HCT116 (cell line): ENCODE measurements around the gene CTSE. TPM values are rescaled to one million over a fixed set of nuclear protein-coding genes. Genes with fewer than 3 reads are reported as not detected.

Source experiments
- ATAC-seq: fragments of 200-7000 bp; cut with Tn5 transposase; 2 replicates; pipeline ENCODE4 v1.9.1; 2020; ENCODE audit warnings: mild to moderate bottlenecking, moderate library complexity
- BruUV-seq: library from RNA; stranded (reverse); fragments of 400-500 nt; replicated peaks from 2 replicates; lab custom pipeline; 2021; lab: Mats Ljungman, UMichigan
- CTCF ChIA-PET: fragments of 300-600 bp; sonication (Branson Sonifier 250); formaldehyde crosslinking; loops from one replicate; lab custom pipeline; 2021; ENCODE audit warnings: antibody characterized with exemption; lab: Charles Lee
- POLR2A ChIA-PET: fragments of 300-600, 350-600 bp; sonication (Branson Sonifier 250); formaldehyde crosslinking; loops from one replicate; lab custom pipeline; 2021; ENCODE audit warnings: antibody characterized with exemption; lab: Charles Lee
- RAD21 ChIA-PET, 2 experiments: fragments of 300-600 bp; sonication (Branson Sonifier 250); formaldehyde crosslinking; loops; one replicate each; lab custom pipeline; 2023; ENCODE audit warnings: low total read pairs in 2 of 2; ENCODE audit not compliant: uncharacterized antibody in 2 of 2, unreplicated experiment in 2 of 2, low non-redundant PET in 1 of 2; lab: Charles Lee
- DNase-seq: peaks from one replicate; pipeline ENCODE4 v3.0.0-alpha.2; 2010; ENCODE audit warnings: low read depth, low spot score
- H2AFZ ChIP-seq: fragments of 200-600 bp; shearing (Covaris generic), sonication (generic); 2 replicates; pipeline ENCODE4 v1.6.1; 2017; ENCODE audit warnings: low read depth, mixed run types, mixed read lengths, antibody characterized with exemption, low read length; ENCODE audit not compliant: poor library complexity, severe bottlenecking
- H3K27ac ChIP-seq: 2 replicates; pipeline ENCODE4 v1.5.1; 2012; ENCODE audit warnings: low read depth, low read length
- H3K27me3 ChIP-seq: fragments of 200-600 bp; sonication (generic); 2 replicates; pipeline ENCODE4 v1.6.1; 2016; ENCODE audit warnings: mixed run types, low read length, mixed read lengths; ENCODE audit not compliant: insufficient read depth
- H3K36me3 ChIP-seq, 2 experiments: fragments of 200-500 bp in 1 of 2; fragments of 200-600 bp in 1 of 2; sonication (Bioruptor generic) in 1 of 2; sonication (generic) in 1 of 2; 2 replicates each; pipeline versions ENCODE4 v1.5.1 to v1.6.1; 2014 to 2016; ENCODE audit warnings: low read length in 2 of 2, inconsistent platforms in 1 of 2, mixed read lengths in 1 of 2, mixed run types in 1 of 2; ENCODE audit not compliant: insufficient read depth in 2 of 2, control insufficient read depth in 1 of 2
- H3K4me1 ChIP-seq, 2 experiments: fragments of 200-600 bp in 1 of 2; sonication (generic) in 1 of 2; 2 replicates each; pipeline versions ENCODE4 v1.5.1 to v1.6.1; 2012 to 2017; ENCODE audit warnings: low read length in 2 of 2, inconsistent platforms in 1 of 2, mild to moderate bottlenecking in 1 of 2, mixed read lengths in 1 of 2, mixed run types in 1 of 2, moderate library complexity in 1 of 2; ENCODE audit not compliant: insufficient read depth in 2 of 2, control insufficient read depth in 1 of 2
- H3K4me2 ChIP-seq: fragments of 200-600 bp; sonication (generic); 2 replicates; pipeline ENCODE4 v1.6.1; 2017; ENCODE audit warnings: mixed run types, low read length, mixed read lengths
- H3K4me3 ChIP-seq, 2 experiments: fragments of 200-600 bp in 1 of 2; sonication (generic) in 1 of 2; replicated peaks in 1 of 2; 2 replicates each; pipeline ENCODE4 v1.5.1; 2011 to 2016; ENCODE audit warnings: low read length in 2 of 2, control low read depth in 1 of 2, low read depth in 1 of 2, mild to moderate bottlenecking in 1 of 2, mixed read lengths in 1 of 2, mixed run types in 1 of 2
- H3K79me2 ChIP-seq: fragments of 200-600 bp; sonication (generic); 2 replicates; pipeline ENCODE4 v1.6.1; 2017; ENCODE audit warnings: mild to moderate bottlenecking, mixed run types, low read length, moderate library complexity, mixed read lengths; ENCODE audit not compliant: insufficient read depth
- H3K9ac ChIP-seq: fragments of 200-600 bp; sonication (generic); 2 replicates; pipeline ENCODE4 v1.6.1; 2016; ENCODE audit warnings: low read length, mixed read lengths
- H3K9me2 ChIP-seq: fragments of 200-600 bp; sonication (generic), shearing (Covaris generic); 2 replicates; pipeline ENCODE4 v1.6.1; 2017; ENCODE audit warnings: mixed run types, mild to moderate bottlenecking, moderate library complexity; ENCODE audit not compliant: insufficient read depth
- H3K9me3 ChIP-seq, 2 experiments: fragments of 200-500 bp in 1 of 2; fragments of 200-600 bp in 1 of 2; sonication (Bioruptor generic) in 1 of 2; sonication (generic) in 1 of 2; 2 replicates each; pipeline ENCODE4 v1.6.1; 2014 to 2017; ENCODE audit warnings: low read length in 2 of 2, mixed read lengths in 2 of 2, inconsistent platforms in 1 of 2, low read depth in 1 of 2, mild to moderate bottlenecking in 1 of 2, mixed run types in 1 of 2, moderate library complexity in 1 of 2; ENCODE audit not compliant: control insufficient read depth in 1 of 2, insufficient read depth in 1 of 2
- H4K20me1 ChIP-seq: fragments of 200-600 bp; sonication (generic), shearing (Covaris generic); 2 replicates; pipeline ENCODE4 v1.6.1; 2017; ENCODE audit warnings: mixed run types, mild to moderate bottlenecking, moderate library complexity; ENCODE audit not compliant: insufficient read depth
- ATF3 ChIP-seq: IDR thresholded peaks from 2 replicates; pipeline ENCODE4 v1.6.1; 2012
- CBX3 ChIP-seq: IDR thresholded peaks from 2 replicates; pipeline ENCODE4 v1.6.1; 2012; ENCODE audit warnings: low read depth
- EGR1 ChIP-seq: IDR thresholded peaks from 2 replicates; pipeline ENCODE4 v1.6.1; 2012; ENCODE audit warnings: low read depth
- ELF1 ChIP-seq: IDR thresholded peaks from 2 replicates; pipeline ENCODE4 v1.6.1; 2012; ENCODE audit warnings: low read depth, borderline replicate concordance
- EZH2 ChIP-seq: fragments of 200-600 bp; sonication (generic); IDR thresholded peaks from 2 replicates; pipeline ENCODE4 v1.6.1; 2017; ENCODE audit warnings: antibody characterized with exemption, mixed run types
- EZH2phosphoT487 ChIP-seq: fragments of 200-600 bp; IDR thresholded peaks from 2 replicates; pipeline ENCODE4 v1.6.1; 2018; ENCODE audit warnings: antibody characterized with exemption, borderline replicate concordance
- MAX ChIP-seq: IDR thresholded peaks from 2 replicates; pipeline ENCODE4 v1.6.1; 2012
- POLR2A ChIP-seq: IDR thresholded peaks from 2 replicates; pipeline ENCODE4 v1.7.0; 2011; ENCODE audit warnings: borderline replicate concordance; ENCODE audit not compliant: insufficient read depth, insufficient read length; ENCODE audit errors: extremely low read depth
- POLR2AphosphoS5 ChIP-seq: IDR thresholded peaks from 2 replicates; pipeline ENCODE4 v1.6.1; 2011; ENCODE audit warnings: mild to moderate bottlenecking, low read depth, low read length, moderate library complexity
- RAD21 ChIP-seq: IDR thresholded peaks from 2 replicates; pipeline ENCODE4 v1.6.1; 2012; ENCODE audit warnings: low read depth, mild to moderate bottlenecking
- SIN3A ChIP-seq: IDR thresholded peaks from 2 replicates; pipeline ENCODE4 v1.6.1; 2012; ENCODE audit warnings: low read depth
- SP1 ChIP-seq: IDR thresholded peaks from 2 replicates; pipeline ENCODE4 v1.6.1; 2012; ENCODE audit warnings: low read depth
- SRF ChIP-seq: IDR thresholded peaks from 2 replicates; pipeline ENCODE4 v1.6.1; 2012; ENCODE audit warnings: low read depth
- TCF7L2 ChIP-seq: IDR thresholded peaks from 2 replicates; pipeline ENCODE4 v1.7.0; 2011; ENCODE audit warnings: borderline replicate concordance, inconsistent platforms; ENCODE audit not compliant: insufficient read depth, insufficient read length; ENCODE audit errors: extremely low read depth
- YY1 ChIP-seq: IDR thresholded peaks from 2 replicates; pipeline ENCODE4 v1.6.1; 2011; ENCODE audit warnings: low read length, low read depth, moderate library complexity, mild to moderate bottlenecking; ENCODE audit not compliant: insufficient replicate concordance; ENCODE audit errors: extremely low read depth
- ZFX ChIP-seq: fragments of 450-650 bp; IDR thresholded peaks from 2 replicates; pipeline ENCODE4 v1.6.1; 2017
- ZNF274 ChIP-seq: fragments of 200-500 bp; sonication (Bioruptor generic); IDR thresholded peaks from 2 replicates; pipeline ENCODE4 v1.6.1; 2014; ENCODE audit warnings: mild to moderate bottlenecking, low read depth, low read length, inconsistent platforms
- intact Hi-C: fragments of 100-400 bp; cut with micrococcal nuclease; formaldehyde crosslinking; loops from 2 replicates; pipeline ENCODE4 v1.10.0; 2022
- total RNA-seq: library from RNA; stranded (reverse); gene quantifications from one replicate; pipeline ENCODE4 v1.2.1, GENCODE V29; 2021; ENCODE audit not compliant: unreplicated experiment

Gene CTSE
- total RNA-seq, 1 experiment from 2014 or later = 0.12 TPM

GRCh38 chr1:206022766-206023165 lies 929 bp downstream of the CTSE start:
- no peak overlapping the region for H3K9ac ChIP-seq
- TF ChIP-seq POLR2AphosphoS5 (no peak), SIN3A (no peak), SRF (no peak), POLR2A (no peak), EZH2phosphoT487 (no peak), EGR1 (no peak), TCF7L2 (no peak), RAD21 (no peak), ATF3 (no peak), ELF1 (no peak), ZFX (no peak), ZNF274 (no peak), MAX (no peak), EZH2 (no peak), CBX3 (no peak), SP1 (no peak), YY1 (no peak)
- TF ChIP-seq, all 23 proteins: peak for 0
- ChIA-PET POLR2A (no interaction called here), CTCF (no interaction called here), RAD21 (no interaction called here)
- ATAC-seq (no peak), DNase-seq (no peak)
- H3K36me3 ChIP-seq = no peaks in the 10 kb centered on the region
- no peak overlapping the region for H2AFZ ChIP-seq
- peaks cover 5 to 18% of the 10 kb centered on the region in 2 experiments; a peak in 2 of 4 replicates for H3K4me1 ChIP-seq
- no peaks in the 10 kb centered on the region for H3K27me3 ChIP-seq
- H3K27ac ChIP-seq = no peak overlapping the region
- BruUV-seq = no TSS peak
- no peaks in the 10 kb centered on the region for H3K79me2 ChIP-seq
- intact Hi-C loops = no loop called here
- no peaks in the 10 kb centered on the region for H3K9me3 ChIP-seq
- no peak overlapping the region for H3K4me2 ChIP-seq
- no peak overlapping the region for H3K4me3 ChIP-seq
- no peaks in the 10 kb centered on the region for H3K9me2 ChIP-seq
- no peaks in the 10 kb centered on the region for H4K20me1 ChIP-seq
